Superior temporal gyrus (tissue), 1 donor: ENCODE data around the gene ADAM8.

Experiments
- DNase-seq: peaks from one replicate; pipeline ENCODE4 v3.0.0-alpha.2; 2016; ENCODE audit errors: extremely low spot score

The ADAM8 gene

GRCh38 chr10:133281628-133282372, 5.1 kb upstream of the ADAM8 start:
- DNase-seq, result no peak

- no peak for DNase-seq
Measured at GRCh38 chr10:133281084-133281483, 4.4 kb upstream of the ADAM8 start.

GRCh38 chr10:133280391-133281059, 3.9 kb upstream of the ADAM8 start:
- no peak for DNase-seq

GRCh38 chr10:133279326-133280226, 2.9 kb upstream of the ADAM8 start:
- no peak for DNase-seq

- no peak for DNase-seq
Measured at GRCh38 chr10:133278577-133279265, 2.1 kb upstream of the ADAM8 start.

GRCh38 chr10:133277993-133278576, 1.4 kb upstream of the ADAM8 start:
- no peak for DNase-seq

- no peak for DNase-seq
Measured at GRCh38 chr10:133277277-133277992, 767 bp upstream of the ADAM8 start.

DNA sequence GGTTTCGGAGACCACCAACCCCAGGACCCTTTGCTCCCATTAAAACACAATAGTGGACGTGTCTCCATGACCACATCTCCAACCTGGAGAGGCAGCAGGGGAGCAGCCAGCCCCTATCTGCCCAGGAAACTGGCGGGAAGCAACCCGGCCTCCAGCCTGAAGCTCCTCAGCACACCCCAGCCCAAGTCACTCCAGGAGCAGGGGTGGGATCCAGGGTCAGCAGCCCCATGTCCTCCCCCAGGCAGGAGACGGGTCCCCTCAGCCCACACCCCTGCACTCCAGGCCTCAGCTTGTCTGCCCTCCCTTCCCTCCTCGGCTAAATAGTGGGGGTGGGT, 601 bp downstream of the ADAM8 start:
- DNase-seq, result no peak

DNA sequence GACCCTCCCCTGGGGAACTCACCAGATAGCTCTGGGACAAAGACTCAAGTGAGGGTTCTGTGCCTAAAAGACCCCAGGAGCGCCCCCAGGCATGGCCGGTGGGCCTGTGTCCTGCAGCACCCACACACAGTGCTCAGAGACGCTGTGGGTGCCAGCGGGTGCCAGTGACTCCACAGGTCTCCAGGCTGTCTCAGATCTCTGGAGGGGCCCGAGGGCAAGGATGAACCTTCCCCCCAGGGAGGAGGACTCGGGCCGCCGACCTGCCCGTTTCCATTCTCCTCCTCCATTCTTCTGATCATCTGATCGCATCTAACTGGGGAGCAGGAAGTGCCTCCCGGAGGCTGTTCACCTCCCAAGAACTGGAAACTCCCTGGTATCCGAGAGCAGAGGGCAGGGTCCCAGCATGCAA, 980 bp downstream of the ADAM8 start:
- no peak for DNase-seq

GRCh38 chr10:133274751-133275683, 1.7 kb downstream of the ADAM8 start:
- DNase-seq, result no peak

DNA sequence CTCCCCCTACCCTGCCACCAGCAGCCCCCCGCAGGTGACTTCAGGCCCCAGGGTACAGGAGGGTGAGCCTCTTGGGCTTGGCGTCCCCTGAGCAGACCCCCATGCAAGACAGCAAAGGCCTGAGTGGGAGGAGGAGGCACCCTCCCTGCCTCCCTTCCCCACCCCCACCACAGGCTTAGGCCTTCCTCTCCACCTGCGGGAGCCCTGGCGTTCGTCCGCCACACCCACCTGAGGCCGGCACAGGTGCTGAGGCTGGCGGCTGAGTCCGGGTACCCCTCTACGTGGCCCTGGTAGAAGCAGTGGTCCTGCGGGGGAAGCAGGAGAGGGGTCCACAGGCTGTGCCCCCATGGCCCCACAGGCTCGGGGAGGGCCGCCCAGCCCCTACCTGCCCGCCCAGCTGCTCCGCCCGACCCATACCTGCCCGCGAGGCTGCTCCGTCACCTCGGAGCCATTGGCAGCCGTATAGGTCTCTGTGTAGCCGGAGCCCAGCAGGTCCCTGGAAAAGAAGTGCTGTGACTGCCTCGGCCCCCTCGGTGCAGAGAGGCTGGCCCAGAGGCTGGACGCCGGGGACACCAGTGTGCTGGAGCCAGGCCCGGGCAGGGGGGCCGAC, 3.0 kb downstream of the ADAM8 start:
- DNase-seq, result no peak

GRCh38 chr10:133272964-133273420, 3.7 kb downstream of the ADAM8 start:
- DNase-seq, result no peak

GRCh38 chr10:133272301-133272963, 4.2 kb downstream of the ADAM8 start:
- DNase-seq, result no peak

DNA sequence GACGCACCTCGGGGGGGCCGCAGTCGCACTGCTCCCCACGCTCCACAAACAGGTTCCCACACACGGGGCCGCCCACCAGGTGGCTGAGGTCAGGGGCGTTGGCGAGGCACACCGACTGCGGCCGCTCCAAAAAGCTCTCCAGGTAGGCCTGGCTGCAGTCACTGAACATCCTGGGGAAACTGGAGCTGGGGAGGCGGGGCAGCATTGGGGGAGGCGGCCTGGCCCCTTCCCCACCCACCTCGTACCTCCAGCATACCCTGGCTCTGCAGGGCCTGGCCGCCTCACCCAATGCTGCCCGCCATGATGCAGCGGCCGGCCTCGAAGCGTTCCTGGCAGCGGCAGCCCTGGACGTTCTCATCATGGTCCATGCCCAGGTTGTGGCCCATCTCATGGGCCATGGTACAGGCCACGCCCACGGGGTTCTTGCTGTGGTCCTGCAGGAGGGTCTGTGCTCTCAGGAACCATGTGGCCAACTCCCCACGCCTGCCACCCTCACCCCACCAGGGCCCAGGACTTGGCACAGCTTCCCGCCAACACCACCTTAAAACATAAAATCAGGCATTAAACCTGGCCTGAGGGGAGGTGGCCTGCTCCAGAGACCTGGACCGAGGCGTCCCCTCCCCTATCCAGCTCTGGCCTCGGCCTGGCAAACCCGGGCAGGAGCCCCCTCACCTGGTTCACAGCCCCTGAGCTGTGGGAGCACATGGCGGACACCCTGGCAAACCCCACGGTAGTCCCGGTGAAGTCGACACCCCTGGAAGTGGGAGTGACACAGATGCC, 5.0 kb downstream of the ADAM8 start:
- no peak for DNase-seq

DNA sequence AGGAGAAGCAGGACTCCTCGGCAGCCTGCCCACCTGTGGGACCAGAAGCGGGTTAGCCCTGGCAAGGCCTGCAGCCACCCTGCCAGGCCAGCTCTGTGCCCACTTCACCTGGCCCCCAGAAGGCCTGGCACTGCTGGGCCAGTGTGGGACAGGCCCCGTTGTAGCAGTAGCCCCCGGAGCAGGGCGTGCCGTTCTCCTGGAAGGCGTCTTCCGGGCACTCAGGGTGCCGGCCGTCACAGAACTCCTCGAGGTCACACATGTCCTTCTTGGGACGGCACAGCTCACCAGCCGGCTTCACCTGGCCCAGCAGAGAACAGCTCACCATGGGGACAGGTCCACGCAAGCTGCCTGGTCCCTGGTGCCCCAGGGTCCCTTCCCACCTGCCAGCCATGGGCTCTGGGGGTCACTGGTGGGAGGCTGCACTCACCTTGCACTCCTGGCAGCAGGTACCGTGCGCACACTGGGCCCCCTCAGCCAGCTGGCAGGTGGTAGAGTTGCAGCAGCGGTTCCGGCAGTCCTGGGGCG, 5.8 kb downstream of the ADAM8 start:
- DNase-seq, result no peak

GRCh38 chr10:133270204-133270603, 6.5 kb downstream of the ADAM8 start:
- DNase-seq, result no peak

- DNase-seq, result no peak
Measured at GRCh38 chr10:133269367-133269766, 7.3 kb downstream of the ADAM8 start.

- no peak for DNase-seq
Measured at GRCh38 chr10:133268532-133268931, 8.1 kb downstream of the ADAM8 start.
